ENCODE measurements around the gene MEF2A. TPM values are rescaled to one million over a fixed set of nuclear protein-coding genes. Genes with fewer than 3 reads are reported as not detected.

The MEF2A gene
- polyA plus RNA-seq, 4 donors: 11.2 to 22.6 (median 12.7) TPM

- Histone ChIP-seq H3K9me3 (ENCODE audit: control insufficient read depth in 2 of 2, insufficient read depth in 1 of 2, low read depth in 1 of 2, low read length in 1 of 2) (no peaks in the 10 kb centered on the region), H3K4me3 (ENCODE audit: low read depth in 1 of 3, low read length in 3 of 3) (no peak overlapping the region), H3K27ac (ENCODE audit: low read depth in 1 of 3, low read length in 2 of 3) (no peak overlapping the region), H3K27me3 (ENCODE audit: control insufficient read depth in 3 of 3, insufficient read depth in 3 of 3, low read length in 3 of 3) (no peaks in the 10 kb centered on the region), H3K4me1 (ENCODE audit: control insufficient read depth in 3 of 3, insufficient read depth in 2 of 3, low read depth in 1 of 3, low read length in 2 of 3) (no peaks in the 10 kb centered on the region), H3K36me3 (ENCODE audit: control insufficient read depth in 3 of 3, insufficient read depth in 2 of 3, low read depth in 1 of 3, low read length in 3 of 3) (peaks cover 0 to 10% (median 2%) of the 10 kb centered on the region in 3 donors)
- 95 to 100% (median 97%) methylated on average over 1 of the region's 1 CpG for WGBS, 3 donors
- FAIRE-seq: no peak
- no peak for DNase-seq
Observed at GRCh38 chr15:99603828-99604227, 38.0 kb downstream of the MEF2A start.

GRCh38 chr15:99604865-99605264 lies 39.1 kb downstream of the MEF2A start:
- no peak overlapping the region for H3K27ac ChIP-seq (ENCODE audit: low read depth in 1 of 3, low read length in 2 of 3)
- H3K27me3 ChIP-seq (ENCODE audit: control insufficient read depth in 3 of 3, insufficient read depth in 3 of 3, low read length in 3 of 3): no peaks in the 10 kb centered on the region
- H3K4me3 ChIP-seq (ENCODE audit: low read depth in 1 of 3, low read length in 3 of 3): no peak overlapping the region
- 92 to 95% (median 93%) methylated on average over 6 of the region's 6 CpGs for WGBS, 3 donors
- no peaks in the 10 kb centered on the region for H3K4me1 ChIP-seq (ENCODE audit: control insufficient read depth in 3 of 3, insufficient read depth in 2 of 3, low read depth in 1 of 3, low read length in 2 of 3)
- peaks cover 0 to 10% (median 2%) of the 10 kb centered on the region in 3 donors for H3K36me3 ChIP-seq (ENCODE audit: control insufficient read depth in 3 of 3, insufficient read depth in 2 of 3, low read depth in 1 of 3, low read length in 3 of 3)
- DNase-seq (no peak), FAIRE-seq (no peak)
- no peaks in the 10 kb centered on the region for H3K9me3 ChIP-seq (ENCODE audit: control insufficient read depth in 2 of 2, insufficient read depth in 1 of 2, low read depth in 1 of 2, low read length in 1 of 2)

GRCh38 chr15:99605490-99605931 lies 39.7 kb downstream of the MEF2A start:
- H3K36me3 ChIP-seq (ENCODE audit: control insufficient read depth in 3 of 3, insufficient read depth in 2 of 3, low read depth in 1 of 3, low read length in 3 of 3): peaks cover 0 to 10% (median 0%) of the 10 kb centered on the region in 3 donors
- no peaks in the 10 kb centered on the region for H3K9me3 ChIP-seq (ENCODE audit: control insufficient read depth in 2 of 2, insufficient read depth in 1 of 2, low read depth in 1 of 2, low read length in 1 of 2)
- no peaks in the 10 kb centered on the region for H3K27me3 ChIP-seq (ENCODE audit: control insufficient read depth in 3 of 3, insufficient read depth in 3 of 3, low read length in 3 of 3)
- H3K4me1 ChIP-seq (ENCODE audit: control insufficient read depth in 3 of 3, insufficient read depth in 2 of 3, low read depth in 1 of 3, low read length in 2 of 3): no peaks in the 10 kb centered on the region
- 85 to 89% (median 85%) methylated on average over 6 of the region's 6 CpGs for WGBS, 3 donors
- FAIRE-seq (no peak), DNase-seq (no peak)
- no peak overlapping the region for H3K27ac ChIP-seq (ENCODE audit: low read depth in 1 of 3, low read length in 2 of 3)
- H3K4me3 ChIP-seq (ENCODE audit: low read depth in 1 of 3, low read length in 3 of 3): no peak overlapping the region

GRCh38 chr15:99605990-99606389 lies 40.2 kb downstream of the MEF2A start:
- H3K27ac ChIP-seq (ENCODE audit: low read depth in 1 of 3, low read length in 2 of 3): no peak overlapping the region
- H3K27me3 ChIP-seq (ENCODE audit: control insufficient read depth in 3 of 3, insufficient read depth in 3 of 3, low read length in 3 of 3): no peaks in the 10 kb centered on the region
- FAIRE-seq: no peak
- H3K4me3 ChIP-seq (ENCODE audit: low read depth in 1 of 3, low read length in 3 of 3): no peak overlapping the region
- H3K9me3 ChIP-seq (ENCODE audit: control insufficient read depth in 2 of 2, insufficient read depth in 1 of 2, low read depth in 1 of 2, low read length in 1 of 2): no peaks in the 10 kb centered on the region
- no peak for DNase-seq
- H3K36me3 ChIP-seq (ENCODE audit: control insufficient read depth in 3 of 3, insufficient read depth in 2 of 3, low read depth in 1 of 3, low read length in 3 of 3): peaks cover 0 to 10% (median 0%) of the 10 kb centered on the region in 3 donors
- WGBS, 3 donors: 79 to 90% (median 89%) methylated on average over 5 of the region's 5 CpGs
- H3K4me1 ChIP-seq (ENCODE audit: control insufficient read depth in 3 of 3, insufficient read depth in 2 of 3, low read depth in 1 of 3, low read length in 2 of 3): no peaks in the 10 kb centered on the region

GRCh38 chr15:99606646-99607045 lies 40.9 kb downstream of the MEF2A start:
- FAIRE-seq (no peak), DNase-seq (no peak)
- H3K36me3 ChIP-seq (ENCODE audit: control insufficient read depth in 3 of 3, insufficient read depth in 2 of 3, low read depth in 1 of 3, low read length in 3 of 3): peaks cover 0 to 10% (median 0%) of the 10 kb centered on the region in 3 donors
- H3K27me3 ChIP-seq (ENCODE audit: control insufficient read depth in 3 of 3, insufficient read depth in 3 of 3, low read length in 3 of 3): no peaks in the 10 kb centered on the region
- H3K4me1 ChIP-seq (ENCODE audit: control insufficient read depth in 3 of 3, insufficient read depth in 2 of 3, low read depth in 1 of 3, low read length in 2 of 3): no peaks in the 10 kb centered on the region
- H3K27ac ChIP-seq (ENCODE audit: low read depth in 1 of 3, low read length in 2 of 3): no peak overlapping the region
- 73 to 80% (median 74%) methylated on average over 2 of the region's 2 CpGs for WGBS, 3 donors
- H3K9me3 ChIP-seq (ENCODE audit: control insufficient read depth in 2 of 2, insufficient read depth in 1 of 2, low read depth in 1 of 2, low read length in 1 of 2): no peaks in the 10 kb centered on the region
- H3K4me3 ChIP-seq (ENCODE audit: low read depth in 1 of 3, low read length in 3 of 3): no peak overlapping the region

GRCh38 chr15:99613481-99613880 lies 47.7 kb downstream of the MEF2A start:
- H3K9me3 ChIP-seq (ENCODE audit: control insufficient read depth in 2 of 2, insufficient read depth in 1 of 2, low read depth in 1 of 2, low read length in 1 of 2): no peaks in the 10 kb centered on the region
- no peak overlapping the region for H3K4me3 ChIP-seq (ENCODE audit: low read depth in 1 of 3, low read length in 3 of 3)
- peaks cover 4 to 23% (median 16%) of the 10 kb centered on the region in 3 donors for H3K4me1 ChIP-seq (ENCODE audit: control insufficient read depth in 3 of 3, insufficient read depth in 2 of 3, low read depth in 1 of 3, low read length in 2 of 3)
- H3K27me3 ChIP-seq (ENCODE audit: control insufficient read depth in 3 of 3, insufficient read depth in 3 of 3, low read length in 3 of 3): no peaks in the 10 kb centered on the region
- no peak overlapping the region for H3K27ac ChIP-seq (ENCODE audit: low read depth in 1 of 3, low read length in 2 of 3)
- FAIRE-seq (no peak), DNase-seq (no peak)
- H3K36me3 ChIP-seq (ENCODE audit: control insufficient read depth in 3 of 3, insufficient read depth in 2 of 3, low read depth in 1 of 3, low read length in 3 of 3): no peaks in the 10 kb centered on the region
- 92 to 93% (median 92%) methylated on average over 3 of the region's 3 CpGs for WGBS, 3 donors

GRCh38 chr15:99613887-99614647 lies 48.3 kb downstream of the MEF2A start:
- Histone ChIP-seq H3K4me1 (ENCODE audit: control insufficient read depth in 3 of 3, insufficient read depth in 2 of 3, low read depth in 1 of 3, low read length in 2 of 3) (peaks cover 4 to 26% (median 16%) of the 10 kb centered on the region in 3 donors), H3K36me3 (ENCODE audit: control insufficient read depth in 3 of 3, insufficient read depth in 2 of 3, low read depth in 1 of 3, low read length in 3 of 3) (no peaks in the 10 kb centered on the region), H3K27ac (ENCODE audit: low read depth in 1 of 3, low read length in 2 of 3) (peak overlapping the region in 2 of 3 donors; percentile 70 to 89), H3K4me3 (ENCODE audit: low read depth in 1 of 3, low read length in 3 of 3) (no peak overlapping the region), H3K9me3 (ENCODE audit: control insufficient read depth in 2 of 2, insufficient read depth in 1 of 2, low read depth in 1 of 2, low read length in 1 of 2) (no peaks in the 10 kb centered on the region), H3K27me3 (ENCODE audit: control insufficient read depth in 3 of 3, insufficient read depth in 3 of 3, low read length in 3 of 3) (no peaks in the 10 kb centered on the region)
- DNase-seq (peak; percentile 70 to 74), FAIRE-seq (no peak)
- WGBS, 3 donors: 50 to 67% (median 57%) methylated on average over 6 of the region's 6 CpGs

GRCh38 chr15:99614749-99615288 lies 49.0 kb downstream of the MEF2A start:
- H3K36me3 ChIP-seq (ENCODE audit: control insufficient read depth in 3 of 3, insufficient read depth in 2 of 3, low read depth in 1 of 3, low read length in 3 of 3): no peaks in the 10 kb centered on the region
- no peaks in the 10 kb centered on the region for H3K27me3 ChIP-seq (ENCODE audit: control insufficient read depth in 3 of 3, insufficient read depth in 3 of 3, low read length in 3 of 3)
- H3K4me1 ChIP-seq (ENCODE audit: control insufficient read depth in 3 of 3, insufficient read depth in 2 of 3, low read depth in 1 of 3, low read length in 2 of 3): peaks cover 4 to 27% (median 16%) of the 10 kb centered on the region in 3 donors
- no peak overlapping the region for H3K4me3 ChIP-seq (ENCODE audit: low read depth in 1 of 3, low read length in 3 of 3)
- no peaks in the 10 kb centered on the region for H3K9me3 ChIP-seq (ENCODE audit: control insufficient read depth in 2 of 2, insufficient read depth in 1 of 2, low read depth in 1 of 2, low read length in 1 of 2)
- 16 to 19% (median 19%) methylated on average over 1 of the region's 1 CpG for WGBS, 3 donors
- DNase-seq: peak; percentile 55 to 70
- peak overlapping the region; percentile 38 to 89 (median 70) for H3K27ac ChIP-seq (ENCODE audit: low read depth in 1 of 3, low read length in 2 of 3)
- FAIRE-seq: no peak

All from small intestine (tissue), 7 donors.